ENCODE results near the gene ZNF143. TPM values are rescaled to one million over a fixed set of nuclear protein-coding genes. Genes with fewer than 3 reads are reported as not detected.
A peak's percentile ranks its signal among the peaks of the same experiment; 100 is the strongest.

ZNF143 gene
- total RNA-seq, 1 experiment from 2014 or later = 16.9 TPM

GRCh38 chr11:9569588-9570164 is 108.9 kb downstream of the ZNF143 start:
- Histone ChIP-seq H3K27me3 (replicated peaks) (no peaks in the 10 kb centered on the region), H3K4me1 (replicated peaks) (peaks cover 53% of the 10 kb centered on the region), H3K36me3 (peaks cover 9% of the 10 kb centered on the region), H3K9me3 (replicated peaks) (no peaks in the 10 kb centered on the region), H3K4me3 (no peak overlapping the region), H3K27ac (peak overlapping the region; percentile 97)
- no peak for DNase-seq (ENCODE audit: low read depth in 1 of 2, low spot score in 2 of 2)

DNA sequence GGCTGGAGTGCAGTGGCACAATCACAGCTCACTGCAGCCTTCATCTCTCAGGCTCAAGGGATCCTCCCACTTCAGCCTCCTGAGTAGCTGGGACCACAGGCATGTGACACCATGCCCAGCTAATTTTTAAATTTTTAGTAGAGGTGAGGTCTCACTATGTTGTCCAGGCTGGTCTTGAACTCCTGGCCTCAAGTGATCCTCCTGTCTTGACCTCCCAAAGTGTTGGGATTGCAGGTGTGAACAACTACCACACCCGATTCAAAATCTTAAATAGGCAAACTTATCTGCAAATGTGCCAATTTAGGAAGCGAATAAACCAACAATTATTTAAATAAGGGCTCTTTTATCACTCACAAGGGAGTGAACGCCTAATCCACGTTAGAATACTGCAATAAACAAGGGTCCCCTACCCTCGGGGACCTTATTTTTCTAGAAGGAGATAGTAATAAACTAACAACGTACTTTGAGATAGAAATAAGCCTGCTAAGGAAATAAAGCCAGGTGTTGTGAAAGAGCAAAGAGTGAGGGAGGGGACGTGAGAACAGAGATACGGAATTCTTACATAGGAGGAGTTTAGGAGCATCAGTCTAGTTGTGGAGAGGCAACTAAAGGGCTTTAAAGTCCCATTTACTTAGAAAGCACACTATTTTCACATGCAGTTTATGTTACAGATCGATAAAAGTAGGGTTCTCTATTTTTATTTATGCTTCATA is 109.7 kb downstream of the ZNF143 start:
- Histone ChIP-seq H3K4me1 (replicated peaks) (peaks cover 46% of the 10 kb centered on the region), H3K9me3 (replicated peaks) (no peaks in the 10 kb centered on the region), H3K4me3 (no peak overlapping the region), H3K36me3 (peaks cover 15% of the 10 kb centered on the region), H3K27ac (no peak overlapping the region), H3K27me3 (replicated peaks) (no peaks in the 10 kb centered on the region)
- no peak for DNase-seq (ENCODE audit: low read depth in 1 of 2, low spot score in 2 of 2)

DNA sequence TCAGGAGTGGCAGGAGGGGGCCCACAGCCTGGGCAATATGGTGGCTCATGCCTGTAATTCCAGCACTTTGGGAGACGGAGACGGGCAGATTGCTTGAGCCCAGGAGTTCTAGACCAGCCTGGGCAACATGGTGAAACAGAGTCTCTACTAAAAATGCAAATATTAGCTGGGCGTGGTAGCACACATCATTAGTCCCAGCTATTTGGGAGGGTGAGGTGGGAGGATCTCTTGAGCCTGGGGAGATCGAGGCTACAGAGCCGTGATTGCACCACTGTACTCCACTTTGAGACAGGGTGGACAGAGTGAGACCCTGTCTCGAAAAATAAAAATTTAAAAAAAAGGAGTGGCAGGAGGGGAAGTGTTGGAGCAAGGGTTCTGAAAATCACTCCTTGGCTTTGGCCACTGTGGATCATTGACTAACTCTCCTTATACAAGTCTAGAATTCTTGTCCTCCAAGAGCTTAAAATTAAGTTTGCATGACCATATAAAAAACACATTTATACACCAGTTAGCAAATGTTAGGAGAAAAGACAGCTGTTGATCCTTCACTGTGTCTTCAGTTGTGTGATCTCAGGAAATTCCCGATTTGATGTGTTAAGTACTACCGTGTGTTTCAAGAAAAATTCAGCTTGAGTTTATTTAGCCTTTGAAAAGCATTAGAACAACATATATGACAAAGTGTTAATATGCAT is 110.4 kb downstream of the ZNF143 start:
- peak overlapping the region; percentile 92; the same call in 1 of the 2 replicates for H3K27ac ChIP-seq
- no peaks in the 10 kb centered on the region for H3K9me3 ChIP-seq (replicated peaks)

GRCh38 chr11:9571763-9572115 is 110.9 kb downstream of the ZNF143 start:
- H3K4me1 ChIP-seq (replicated peaks) = peaks cover 36% of the 10 kb centered on the region
- no peaks in the 10 kb centered on the region for H3K9me3 ChIP-seq (replicated peaks)
- DNase-seq (ENCODE audit: low read depth in 1 of 2, low spot score in 2 of 2) = no peak
- no peak overlapping the region for H3K4me3 ChIP-seq
- H3K27me3 ChIP-seq (replicated peaks) = no peaks in the 10 kb centered on the region
- peaks cover 28% of the 10 kb centered on the region for H3K36me3 ChIP-seq
- peak overlapping the region; percentile 92; the same call in 1 of the 2 replicates for H3K27ac ChIP-seq

More for the DNA sequence above, 110.4 kb downstream of the ZNF143 start:
- Histone ChIP-seq H3K27me3 (replicated peaks) (no peaks in the 10 kb centered on the region), H3K4me1 (replicated peaks) (peaks cover 41% of the 10 kb centered on the region), H3K36me3 (peaks cover 22% of the 10 kb centered on the region), H3K4me3 (no peak overlapping the region)
- no peak for DNase-seq (ENCODE audit: low read depth in 1 of 2, low spot score in 2 of 2)

GRCh38 chr11:9573052-9573774 is 112.4 kb downstream of the ZNF143 start, which contains the start of gene WEE1:
Gene WEE1, plus strand, starts transcription at chr11:9573670. Its CDS starts 264 bp downstream, at chr11:9573934.
- Histone ChIP-seq H3K36me3 (peaks cover 42% of the 10 kb centered on the region), H3K9me3 (replicated peaks) (no peaks in the 10 kb centered on the region), H3K27ac (peak within 1 kb of the TSS; percentile 92), H3K4me3 (peak within 1 kb of the TSS; percentile 93), H3K4me1 (replicated peaks) (peaks cover 26% of the 10 kb centered on the region), H3K27me3 (replicated peaks) (no peaks in the 10 kb centered on the region)
- DNase-seq (ENCODE audit: low read depth in 1 of 2, low spot score in 2 of 2) = peak; percentile 95 to 98

DNA sequence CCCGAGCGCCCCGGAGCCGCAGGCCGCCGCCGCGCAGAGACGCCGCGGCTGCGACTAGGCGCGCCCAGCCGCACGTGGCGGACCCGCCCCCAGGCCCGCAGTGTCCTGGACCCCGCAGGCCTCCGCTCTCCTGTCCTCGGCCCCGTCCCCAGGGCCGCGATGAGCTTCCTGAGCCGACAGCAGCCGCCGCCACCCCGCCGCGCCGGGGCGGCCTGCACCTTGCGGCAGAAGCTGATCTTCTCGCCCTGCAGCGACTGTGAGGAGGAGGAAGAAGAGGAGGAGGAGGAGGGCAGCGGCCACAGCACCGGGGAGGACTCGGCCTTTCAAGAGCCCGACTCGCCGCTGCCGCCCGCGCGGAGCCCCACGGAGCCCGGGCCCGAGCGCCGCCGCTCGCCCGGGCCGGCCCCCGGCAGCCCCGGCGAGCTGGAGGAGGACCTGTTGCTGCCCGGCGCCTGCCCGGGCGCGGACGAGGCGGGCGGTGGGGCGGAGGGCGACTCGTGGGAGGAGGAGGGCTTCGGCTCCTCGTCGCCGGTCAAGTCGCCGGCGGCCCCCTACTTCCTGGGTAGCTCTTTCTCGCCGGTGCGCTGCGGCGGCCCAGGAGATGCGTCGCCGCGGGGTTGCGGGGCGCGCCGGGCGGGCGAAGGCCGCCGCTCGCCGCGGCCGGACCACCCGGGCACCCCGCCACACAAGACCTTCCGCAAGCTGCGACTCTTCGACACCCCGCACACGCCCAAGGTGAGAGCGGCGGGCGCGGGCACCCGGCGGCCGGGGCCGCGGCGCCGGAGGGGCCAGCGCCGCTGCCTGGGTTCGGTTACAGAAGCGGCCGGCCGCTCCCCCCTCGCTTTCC is 113.2 kb downstream of the ZNF143 start:
- H3K27ac ChIP-seq = peak overlapping the region; percentile 91
- DNase-seq (ENCODE audit: low read depth in 1 of 2, low spot score in 2 of 2) = no peak

GRCh38 chr11:9574622-9575259 is 113.9 kb downstream of the ZNF143 start:
- H3K9me3 ChIP-seq (replicated peaks) = no peaks in the 10 kb centered on the region
- H3K27me3 ChIP-seq (replicated peaks) = no peaks in the 10 kb centered on the region
- peak overlapping the region; percentile 93 for H3K4me3 ChIP-seq
- H3K4me1 ChIP-seq (replicated peaks) = peaks cover 11% of the 10 kb centered on the region
- H3K27ac ChIP-seq = peak overlapping the region; percentile 91
- H3K36me3 ChIP-seq = peaks cover 54% of the 10 kb centered on the region
- DNase-seq (ENCODE audit: low read depth in 1 of 2, low spot score in 2 of 2) = peak in 1 of 2 experiments; percentile 20

More for the DNA sequence above, 113.2 kb downstream of the ZNF143 start:
- Histone ChIP-seq H3K4me1 (replicated peaks) (peaks cover 18% of the 10 kb centered on the region), H3K4me3 (peak overlapping the region; percentile 93), H3K27me3 (replicated peaks) (no peaks in the 10 kb centered on the region), H3K9me3 (replicated peaks) (no peaks in the 10 kb centered on the region), H3K36me3 (peaks cover 47% of the 10 kb centered on the region)

DNA sequence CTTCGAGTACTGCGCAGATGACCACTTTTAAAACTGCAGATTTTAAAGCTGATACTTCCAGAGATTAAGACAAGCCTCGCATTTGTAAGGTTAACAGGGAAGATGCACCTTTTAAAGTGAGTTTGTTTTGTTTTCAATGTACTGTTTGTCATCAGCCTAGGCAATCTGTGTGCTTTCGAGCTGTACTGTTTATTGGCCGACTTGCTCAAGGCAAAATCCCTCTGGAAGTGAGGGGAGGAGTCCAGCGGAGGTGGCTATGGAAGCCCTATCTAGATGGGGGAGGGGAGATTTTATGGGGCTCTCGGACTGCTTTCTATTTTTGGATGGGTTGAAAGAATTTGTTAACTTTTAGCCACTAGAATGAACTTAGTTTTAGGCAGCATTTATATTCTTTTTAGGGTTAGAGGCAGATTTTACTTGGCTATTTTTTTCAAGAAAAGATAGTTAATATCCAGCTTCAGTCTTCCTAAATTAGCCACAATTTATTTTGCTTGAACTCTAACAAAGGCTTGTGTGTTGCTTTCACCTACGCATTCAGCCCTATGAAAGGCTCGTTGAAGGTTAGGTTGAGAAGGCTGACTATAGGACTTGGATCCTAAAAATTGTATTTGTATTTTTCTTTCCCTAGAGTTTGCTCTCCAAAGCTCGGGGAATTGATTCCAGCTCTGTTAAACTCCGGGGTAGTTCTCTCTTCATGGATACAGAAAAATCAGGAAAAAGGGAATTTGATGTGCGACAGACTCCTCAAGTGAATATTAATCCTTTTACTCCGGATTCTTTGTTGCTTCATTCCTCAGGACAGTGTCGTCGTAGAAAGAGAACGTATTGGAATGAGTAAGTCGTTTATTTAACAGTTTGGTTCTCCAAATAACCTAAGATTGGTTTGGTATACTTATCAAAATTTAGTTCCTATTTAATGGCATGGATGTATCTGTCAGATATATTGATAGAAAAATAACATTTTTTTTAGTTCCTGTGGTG is 114.7 kb downstream of the ZNF143 start:
- no peaks in the 10 kb centered on the region for H3K27me3 ChIP-seq (replicated peaks)
- H3K9me3 ChIP-seq (replicated peaks) = no peaks in the 10 kb centered on the region
- H3K36me3 ChIP-seq = peaks cover 61% of the 10 kb centered on the region
- peaks cover 11% of the 10 kb centered on the region for H3K4me1 ChIP-seq (replicated peaks)
- DNase-seq (ENCODE audit: low read depth in 1 of 2, low spot score in 2 of 2) = peak; percentile 67 to 73
- peak overlapping the region; percentile 93 for H3K4me3 ChIP-seq
- H3K27ac ChIP-seq = peak overlapping the region; percentile 91

DNA sequence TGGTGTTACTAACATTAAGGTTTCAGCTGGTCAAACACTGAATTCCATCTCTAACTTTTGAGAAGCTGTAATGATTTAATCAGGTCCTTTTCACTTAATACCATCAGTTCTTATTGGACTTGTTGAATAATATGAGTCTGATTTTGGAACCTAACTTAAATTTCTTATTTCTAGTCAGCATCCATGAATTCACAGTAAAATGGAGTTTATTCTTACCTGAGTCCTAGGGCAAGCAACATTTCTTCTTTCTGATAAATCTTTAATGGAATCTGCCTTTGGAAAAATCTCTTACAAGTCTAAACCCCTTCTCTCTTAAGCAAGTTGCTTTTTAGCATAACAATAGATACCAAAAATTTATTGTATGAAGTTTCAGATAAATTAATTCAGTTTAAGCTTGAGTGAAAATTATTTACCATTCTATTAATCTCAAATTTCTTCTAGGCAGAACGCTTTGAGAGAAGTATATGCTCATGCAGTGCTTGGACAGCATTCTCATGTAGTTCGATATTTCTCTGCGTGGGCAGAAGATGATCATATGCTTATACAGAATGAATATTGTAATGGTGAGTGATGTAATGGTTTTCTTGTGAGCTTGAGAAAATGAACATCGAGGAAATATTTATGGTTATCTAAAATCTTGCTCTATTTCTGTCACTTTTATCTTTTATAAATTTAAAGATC is 116.0 kb downstream of the ZNF143 start:
- Histone ChIP-seq H3K4me1 (replicated peaks) (peaks cover 6% of the 10 kb centered on the region), H3K4me3 (peak overlapping the region; percentile 93), H3K36me3 (peaks cover 74% of the 10 kb centered on the region), H3K27me3 (replicated peaks) (no peaks in the 10 kb centered on the region), H3K27ac (peak overlapping the region; percentile 91), H3K9me3 (replicated peaks) (no peaks in the 10 kb centered on the region)
- peak in 1 of 2 experiments; percentile 23 for DNase-seq (ENCODE audit: low read depth in 1 of 2, low spot score in 2 of 2)

- peak overlapping the region; percentile 93 for H3K4me3 ChIP-seq
These were observed 116.7 kb downstream of the ZNF143 start for GRCh38 chr11:9577556-9577955.

More at GRCh38 chr11:9577556-9577955, 116.7 kb downstream of the ZNF143 start:
- H3K27ac ChIP-seq = peak overlapping the region; percentile 91
- no peaks in the 10 kb centered on the region; the same call in none of the 2 replicates for H3K4me1 ChIP-seq (replicated peaks)
- H3K9me3 ChIP-seq (replicated peaks) = no peaks in the 10 kb centered on the region
- no peaks in the 10 kb centered on the region for H3K27me3 ChIP-seq (replicated peaks)
- DNase-seq (ENCODE audit: low read depth in 1 of 2, low spot score in 2 of 2) = peak in 1 of 2 experiments; percentile 57
- peaks cover 81% of the 10 kb centered on the region for H3K36me3 ChIP-seq

Data from SJSA1 (cell line).